AG09319 (cell line): Measurements from ENCODE around the gene CNIH2.
"Not testable (repeated sequence)": the region's sequence is repeated elsewhere in the genome, so short reads cannot be mapped to it uniquely, and the experiment has no call there.

Experiments used
- DNase-seq: peaks from one replicate; pipeline ENCODE4 v3.0.0-alpha.2; 2010; ENCODE audit warnings: low read depth; ENCODE audit errors: extremely low read depth
- TF ChIP-seq, protein P1 (sequence below): IDR thresholded peaks from 2 replicates; pipeline ENCODE4 v1.5.1; 2011; ENCODE audit warnings: low read depth, mild to moderate bottlenecking, inconsistent platforms, low read length, moderate library complexity

CNIH2 gene

DNA sequence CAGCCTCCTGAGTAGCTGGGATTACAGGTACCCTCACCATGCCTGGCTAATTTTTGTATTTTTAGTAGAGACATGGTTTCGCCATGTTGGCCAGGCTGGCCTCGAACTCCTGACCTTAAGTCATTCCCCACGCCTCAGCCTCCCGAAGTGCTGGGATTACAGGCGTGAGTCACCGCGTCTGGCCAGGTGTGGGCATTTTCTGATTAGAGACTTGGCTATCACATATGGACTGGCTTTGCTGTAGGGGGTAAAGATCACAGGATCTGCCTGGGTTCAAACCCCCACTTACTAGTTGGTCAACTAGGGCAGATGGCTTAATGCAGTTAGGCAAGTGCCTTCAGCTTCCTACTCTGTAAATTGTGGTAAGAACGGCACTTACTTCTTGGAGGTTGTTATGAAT lies 32.3 kb downstream of the CNIH2 start:
- TF ChIP-seq, protein P1, sequence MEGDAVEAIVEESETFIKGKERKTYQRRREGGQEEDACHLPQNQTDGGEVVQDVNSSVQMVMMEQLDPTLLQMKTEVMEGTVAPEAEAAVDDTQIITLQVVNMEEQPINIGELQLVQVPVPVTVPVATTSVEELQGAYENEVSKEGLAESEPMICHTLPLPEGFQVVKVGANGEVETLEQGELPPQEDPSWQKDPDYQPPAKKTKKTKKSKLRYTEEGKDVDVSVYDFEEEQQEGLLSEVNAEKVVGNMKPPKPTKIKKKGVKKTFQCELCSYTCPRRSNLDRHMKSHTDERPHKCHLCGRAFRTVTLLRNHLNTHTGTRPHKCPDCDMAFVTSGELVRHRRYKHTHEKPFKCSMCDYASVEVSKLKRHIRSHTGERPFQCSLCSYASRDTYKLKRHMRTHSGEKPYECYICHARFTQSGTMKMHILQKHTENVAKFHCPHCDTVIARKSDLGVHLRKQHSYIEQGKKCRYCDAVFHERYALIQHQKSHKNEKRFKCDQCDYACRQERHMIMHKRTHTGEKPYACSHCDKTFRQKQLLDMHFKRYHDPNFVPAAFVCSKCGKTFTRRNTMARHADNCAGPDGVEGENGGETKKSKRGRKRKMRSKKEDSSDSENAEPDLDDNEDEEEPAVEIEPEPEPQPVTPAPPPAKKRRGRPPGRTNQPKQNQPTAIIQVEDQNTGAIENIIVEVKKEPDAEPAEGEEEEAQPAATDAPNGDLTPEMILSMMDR: no peak
- no peak for DNase-seq

DNA sequence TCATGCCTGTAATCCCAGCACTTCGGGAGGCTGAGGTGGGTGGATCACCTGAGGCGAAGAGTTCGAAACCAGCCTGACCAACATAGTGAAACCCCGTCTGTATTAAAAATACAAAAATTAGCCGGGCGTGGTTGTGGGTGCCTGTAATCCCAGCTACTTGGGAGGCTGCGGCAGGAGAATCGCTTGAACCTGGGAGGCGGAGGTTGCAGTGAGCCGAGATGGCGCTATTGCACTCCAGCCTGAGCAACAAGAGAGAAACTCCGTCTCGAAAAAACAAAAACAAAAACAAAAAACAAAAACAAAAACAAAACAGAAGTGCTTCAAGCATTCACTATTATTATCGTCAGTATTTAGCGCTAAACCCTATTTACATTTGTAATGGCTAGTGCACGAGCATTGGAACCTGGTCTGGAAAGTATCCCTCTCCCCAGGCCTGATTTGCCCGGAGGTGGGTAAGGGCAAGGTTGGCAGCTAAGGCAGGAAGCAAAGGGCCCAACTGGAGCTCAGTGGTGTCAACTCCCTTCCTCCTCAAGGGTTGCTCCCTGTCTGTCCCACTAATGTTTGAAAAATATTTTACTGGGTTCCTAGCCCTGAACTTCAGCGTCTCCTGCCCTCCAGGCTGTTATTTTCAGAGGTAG lies 32.9 kb downstream of the CNIH2 start:
- DNase-seq: not testable (repeated sequence)

DNA sequence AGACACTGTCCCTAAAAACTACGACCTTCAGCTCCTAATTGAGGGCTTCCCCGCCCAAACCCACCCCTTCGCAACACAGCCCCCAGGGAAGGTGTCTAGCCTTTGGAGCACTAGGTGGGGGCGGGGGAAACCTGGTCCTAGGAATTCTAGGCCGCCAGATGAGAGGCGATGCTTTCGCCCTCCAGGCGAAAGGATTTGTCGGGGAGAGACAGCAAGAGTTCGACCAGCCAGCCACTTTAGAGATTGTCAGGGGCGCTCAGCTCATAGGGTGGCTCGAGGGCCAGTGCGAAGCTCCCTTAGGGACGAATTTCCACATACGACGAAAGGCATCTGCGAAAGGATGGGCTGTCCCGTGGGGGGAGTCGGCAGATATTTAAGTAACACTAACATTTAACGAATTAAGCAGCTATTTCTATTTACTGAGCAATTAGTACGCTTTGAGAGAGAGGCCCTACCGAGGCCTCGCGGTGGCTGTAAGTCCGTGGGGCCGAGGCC lies 33.5 kb downstream of the CNIH2 start:
- TF ChIP-seq, protein P1: no peak
- DNase-seq: no peak

DNA sequence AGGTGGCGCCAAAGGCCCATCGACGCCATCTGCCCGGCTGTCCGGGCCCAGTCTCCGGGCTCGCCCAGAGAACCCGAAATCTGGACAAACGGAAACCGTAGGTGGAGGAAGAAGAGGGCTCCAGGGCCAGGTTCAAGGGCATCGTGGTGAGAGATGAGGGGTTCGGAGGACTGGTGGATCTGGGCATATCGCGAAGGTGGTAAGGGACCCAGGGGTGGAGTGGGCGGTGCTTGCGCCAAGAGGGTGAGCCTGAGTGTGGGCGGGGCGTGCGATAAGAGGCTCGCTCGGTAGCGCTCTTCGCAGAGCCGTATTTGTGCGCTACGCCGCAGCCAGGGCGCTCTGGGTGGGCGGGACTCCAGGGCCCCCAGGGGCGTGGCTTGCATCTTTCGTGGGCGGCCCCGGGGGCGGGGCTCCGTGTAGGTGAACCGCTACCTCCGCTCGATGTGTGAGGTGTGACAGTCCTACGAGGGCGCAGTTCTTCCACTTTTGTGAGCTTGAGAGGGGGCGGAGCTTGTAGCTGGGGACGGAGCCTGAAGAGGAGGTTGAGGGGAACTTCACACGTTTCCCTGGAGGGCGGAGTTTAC lies 34.1 kb downstream of the CNIH2 start:
- TF ChIP-seq, protein P1: peak; percentile 94
- DNase-seq: peak; percentile 77

DNA sequence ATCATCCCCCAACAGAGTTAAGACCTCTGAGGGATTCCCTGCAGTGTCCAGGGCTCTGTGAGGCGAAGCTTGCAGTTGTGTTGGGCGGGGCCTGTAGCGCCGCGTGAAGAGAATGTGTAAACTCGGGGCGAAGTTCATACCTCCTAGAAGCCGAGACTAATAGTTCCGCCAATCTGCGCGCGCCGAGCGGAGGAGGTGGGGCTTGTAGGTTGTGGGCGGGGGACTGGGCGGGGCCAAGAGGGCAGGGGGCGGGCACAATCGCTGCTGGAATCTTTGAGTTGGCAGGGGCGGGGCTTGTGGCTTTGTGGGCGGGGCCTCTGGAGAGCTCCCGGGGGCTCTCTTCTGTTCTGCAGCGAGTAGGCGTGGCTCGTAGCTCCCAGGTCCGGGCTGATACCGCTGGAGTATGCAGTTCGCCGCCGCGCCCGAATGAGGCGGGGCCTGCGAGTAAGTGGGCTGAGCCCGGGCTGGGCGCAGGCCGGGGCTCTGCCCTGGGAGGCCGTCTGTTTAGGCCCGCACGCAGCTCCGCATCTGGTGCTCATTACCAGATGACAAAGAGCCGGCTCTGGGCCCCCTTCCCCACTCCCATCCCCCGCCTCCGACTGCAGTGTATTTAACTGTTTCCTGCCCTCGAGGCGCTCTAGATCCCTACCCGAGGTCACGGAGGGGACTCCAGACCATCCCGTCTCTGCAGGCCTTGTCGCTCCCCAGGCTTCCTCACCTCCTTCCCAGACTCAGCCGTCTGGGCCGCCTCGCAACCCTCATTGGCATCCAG lies 34.8 kb downstream of the CNIH2 start:
- TF ChIP-seq, protein P1: no peak
- DNase-seq: peak; percentile 100

DNA sequence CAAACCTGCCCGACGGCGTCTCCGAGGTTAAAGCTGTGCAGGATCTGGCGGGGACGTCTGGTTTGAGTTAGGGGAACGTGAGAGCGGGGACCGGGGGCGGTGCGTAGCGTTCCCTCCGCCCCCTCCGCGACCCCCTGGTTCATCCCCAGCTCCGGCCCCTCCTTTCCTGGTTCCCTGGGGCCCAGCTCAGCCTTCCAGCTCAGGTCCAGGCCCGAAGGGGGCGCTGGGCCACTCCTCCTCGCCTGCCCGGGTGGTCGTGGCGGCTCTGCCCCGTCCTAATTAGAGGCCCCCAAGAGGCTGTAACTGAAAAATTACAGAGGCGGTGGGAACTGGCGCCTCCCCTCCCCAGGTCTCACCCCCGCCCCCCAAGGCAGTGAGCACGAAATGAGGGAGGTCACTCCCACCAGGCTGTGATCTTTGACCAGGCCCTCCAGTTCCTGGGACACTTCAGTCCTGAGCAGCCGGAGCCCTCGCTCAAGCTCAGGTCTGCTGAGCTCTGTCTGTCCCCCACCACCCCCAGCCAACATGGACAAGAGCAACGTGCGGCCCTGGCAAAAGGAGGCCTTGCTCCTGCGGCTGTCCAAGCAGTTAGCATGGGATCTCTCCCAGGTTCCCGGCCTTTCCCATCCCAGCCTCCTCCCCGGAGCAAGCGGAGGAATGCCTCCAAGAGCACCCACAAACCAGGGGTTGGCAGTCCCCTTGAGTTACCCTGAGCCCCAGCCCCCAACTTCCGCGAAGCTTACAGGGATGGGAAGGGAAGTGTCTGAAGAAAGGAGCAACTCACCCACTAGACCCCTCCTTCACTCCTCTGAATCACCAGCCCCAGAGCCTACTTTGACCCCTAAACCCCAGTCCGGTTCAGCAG lies 35.6 kb downstream of the CNIH2 start:
- TF ChIP-seq, protein P1: peak; percentile 47
- DNase-seq: no peak

DNA sequence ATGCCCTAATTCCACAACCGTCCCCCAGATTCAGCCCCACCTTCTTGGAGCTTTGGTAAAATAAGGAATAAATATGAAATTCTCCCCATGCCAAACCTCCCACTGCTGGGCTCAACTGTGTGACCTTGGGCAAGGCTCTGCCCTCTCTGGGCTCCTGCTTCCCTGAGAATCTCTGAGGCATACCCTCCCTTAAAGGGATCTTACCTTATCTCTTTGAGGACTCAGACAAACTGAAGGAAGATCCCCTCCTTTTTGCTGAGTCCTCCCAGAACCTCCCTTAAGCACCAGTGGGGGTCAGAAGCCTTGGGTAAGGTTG lies 36.2 kb downstream of the CNIH2 start:
- TF ChIP-seq, protein P1: no peak
- DNase-seq: no peak
